Endothelial cell of umbilical vein (primary cell): ENCODE results near the gene STX8. TPM values are rescaled to one million over a fixed set of nuclear protein-coding genes. Genes with fewer than 3 reads are reported as not detected.

Experiments
- BruUV-seq: library from RNA; stranded (reverse); fragments of 400-500 nt; replicated peaks from 2 replicates; lab custom pipeline; 2021; lab: Mats Ljungman, UMichigan
- CTCF ChIA-PET: fragments of 300-600, 350-600 bp; sonication (Branson Sonifier 250); formaldehyde crosslinking; loops from one replicate; lab custom pipeline; 2021; ENCODE audit warnings: antibody characterized with exemption, inconsistent platforms; lab: Charles Lee
- POLR2A ChIA-PET: fragments of 300-600, 350-600 bp; sonication (Branson Sonifier 250); formaldehyde crosslinking; loops from one replicate; lab custom pipeline; 2021; ENCODE audit warnings: antibody characterized with exemption, inconsistent platforms; lab: Charles Lee
- DNase-seq: peaks from one replicate; pipeline ENCODE4 v3.0.0-alpha.2; 2011; ENCODE audit warnings: low read depth, low spot score
- FAIRE-seq: peaks from 2 replicates; lab custom pipeline; 2011; peaks lifted over from hg19 to GRCh38; lab: Jason Lieb, UNC
- H2AFZ ChIP-seq: 2 replicates; pipeline ENCODE4 v1.6.0; 2012; ENCODE audit warnings: low read depth, low read length, control low read depth, inconsistent platforms
- H3K27ac ChIP-seq: 2 replicates; pipeline ENCODE4 v1.5.1; 2011; ENCODE audit warnings: low read depth, mild to moderate bottlenecking, control low read depth, low read length, moderate library complexity; ENCODE audit not compliant: insufficient read depth
- H3K27me3 ChIP-seq, 2 experiments: 2 replicates each; pipeline versions ENCODE4 v1.6.0 to v1.6.1; 2011; ENCODE audit warnings: low read length in 2 of 2, mixed read lengths in 1 of 2; ENCODE audit not compliant: control insufficient read depth in 2 of 2, insufficient read depth in 2 of 2
- H3K36me3 ChIP-seq, 2 experiments: 2 replicates in 1 of 2; 3 replicates in 1 of 2; pipeline ENCODE4 v1.5.1; 2011; ENCODE audit warnings: low read length in 2 of 2, mild to moderate bottlenecking in 1 of 2, moderate library complexity in 1 of 2; ENCODE audit not compliant: control insufficient read depth in 2 of 2, insufficient read depth in 2 of 2; ENCODE audit errors: extremely low read depth in 1 of 2
- H3K4me1 ChIP-seq: 3 replicates; pipeline ENCODE4 v1.5.1; 2011; ENCODE audit warnings: mild to moderate bottlenecking, low read length; ENCODE audit not compliant: control insufficient read depth, insufficient read depth; ENCODE audit errors: extremely low read depth
- H3K4me2 ChIP-seq: 2 replicates; pipeline ENCODE4 v1.6.1; 2011; ENCODE audit warnings: low read length, control low read depth, mixed read lengths; ENCODE audit not compliant: insufficient read depth
- H3K4me3 ChIP-seq, 3 experiments: fragments of 200-600 bp in 1 of 3; sonication (generic), shearing (Covaris generic) in 1 of 3; replicated peaks in 1 of 3; 2 replicates each; pipeline ENCODE4 v1.5.1; 2011 to 2016; ENCODE audit warnings: control low read depth in 3 of 3, low read length in 3 of 3, mild to moderate bottlenecking in 2 of 3, inconsistent platforms in 1 of 3, low read depth in 1 of 3, moderate library complexity in 1 of 3; ENCODE audit not compliant: insufficient read depth in 1 of 3
- H3K79me2 ChIP-seq: 2 replicates; pipeline ENCODE4 v1.6.0; 2012; ENCODE audit warnings: low read length, inconsistent platforms; ENCODE audit not compliant: control insufficient read depth, insufficient read depth
- H3K9ac ChIP-seq: replicated peaks from 2 replicates; pipeline ENCODE3; 2011; ENCODE audit warnings: low read length, control low read depth; ENCODE audit not compliant: insufficient read depth; ENCODE audit errors: extremely low read depth
- H3K9me1 ChIP-seq: replicated peaks from 3 replicates; pipeline ENCODE4 v1.6.0; 2011; ENCODE audit warnings: mild to moderate bottlenecking, low read length; ENCODE audit not compliant: control insufficient read depth, insufficient read depth; ENCODE audit errors: extremely low read depth
- H3K9me3 ChIP-seq: replicated peaks from 2 replicates; pipeline ENCODE4 v1.5.1; 2012; ENCODE audit warnings: low read length, inconsistent platforms; ENCODE audit not compliant: control insufficient read depth, insufficient read depth
- H4K20me1 ChIP-seq: replicated peaks from 2 replicates; pipeline ENCODE3; 2011; ENCODE audit warnings: mild to moderate bottlenecking, low read length; ENCODE audit not compliant: control insufficient read depth, insufficient read depth; ENCODE audit errors: extremely low read depth
- CTCF ChIP-seq, 2 donors: IDR thresholded peaks; 1 replicate in 1 of 2; 2 replicates in 1 of 2; pipeline ENCODE4 v1.5.1; 2011; ENCODE audit warnings: low read length in 2 of 2, mild to moderate bottlenecking in 2 of 2, moderate library complexity in 2 of 2, control low read depth in 1 of 2, inconsistent platforms in 1 of 2, low read depth in 1 of 2; ENCODE audit not compliant: insufficient read depth in 1 of 2; ENCODE audit errors: extremely low read depth in 1 of 2
- EZH2 ChIP-seq: IDR thresholded peaks from 2 replicates; pipeline ENCODE4 v1.6.1; 2012; ENCODE audit warnings: borderline replicate concordance, low read depth, mild to moderate bottlenecking, moderate library complexity, low read length, inconsistent platforms; ENCODE audit not compliant: severe bottlenecking
- FOS ChIP-seq: IDR thresholded peaks from 2 replicates; pipeline ENCODE4 v1.6.1; 2011; ENCODE audit warnings: mild to moderate bottlenecking, low read length, moderate library complexity, borderline replicate concordance; ENCODE audit not compliant: insufficient read depth
- GATA2 ChIP-seq: IDR thresholded peaks from 2 replicates; pipeline ENCODE4 v1.7.0; 2011; ENCODE audit warnings: low read depth, mild to moderate bottlenecking, moderate library complexity, mixed read lengths, low read length; ENCODE audit not compliant: insufficient read length, insufficient read depth
- JUN ChIP-seq: IDR thresholded peaks from 2 replicates; pipeline ENCODE4 v1.6.1; 2011; ENCODE audit warnings: borderline replicate concordance, low read depth; ENCODE audit not compliant: insufficient read length, insufficient read depth
- MAX ChIP-seq: IDR thresholded peaks from 2 replicates; pipeline ENCODE4 v1.6.1; 2011; ENCODE audit not compliant: insufficient read depth, insufficient read length
- MYC ChIP-seq: IDR thresholded peaks from one replicate; pipeline ENCODE4 v1.6.1; 2011; ENCODE audit warnings: mild to moderate bottlenecking, low read depth, low read length
- POLR2A ChIP-seq: IDR thresholded peaks from 2 replicates; pipeline ENCODE4 v1.6.1; 2012; ENCODE audit warnings: low read depth, mild to moderate bottlenecking, control low read depth, low read length
- POLR2AphosphoS5 ChIP-seq: IDR thresholded peaks from 2 replicates; pipeline ENCODE4 v1.6.1; 2012; ENCODE audit warnings: low read depth, mild to moderate bottlenecking, control low read depth, low read length, moderate library complexity; ENCODE audit not compliant: insufficient read depth
- dilution Hi-C: fragments of 300-500 bp; cut with MboI; formaldehyde crosslinking; loops from one replicate; pipeline ENCODE4 v1.15.0; 2019; ENCODE audit warnings: low sequenced_read_pairs; ENCODE audit not compliant: extremely low pct_ligation_motif_present
- intact Hi-C: fragments of 100-400 bp; cut with micrococcal nuclease; formaldehyde crosslinking; loops from one replicate; pipeline ENCODE4 v1.10.0; 2022
- polyA plus RNA-seq, 4 experiments: library from polyadenylated mRNA; depleted of rRNA in 3 of 4; stranded (reverse) in 3 of 4; unstranded in 1 of 4; fragments of >200 nt; gene quantifications; 2 replicates each; pipeline versions ENCODE4 v1.2.1 to v1.2.3, GENCODE V29; 2011 to 2012; ENCODE audit warnings: missing spikeins in 1 of 4
- total RNA-seq: library from RNA; stranded (reverse); gene quantifications from 2 replicates; pipeline ENCODE4 v1.2.3, GENCODE V29; 2021

The STX8 gene
- total and polyA plus RNA-seq, 2 donors (not counting 3 experiments of a cell fraction or from before 2014, with no cell fraction given) = 25.9 to 67.3 TPM

GRCh38 chr17:9220398-9221146 is 355.0 kb downstream of the STX8 start:
- H3K27ac ChIP-seq = no peak overlapping the region
- no peak overlapping the region for H2AFZ ChIP-seq
- no peaks in the 10 kb centered on the region for H4K20me1 ChIP-seq
- FAIRE-seq = no peak
- H3K4me1 ChIP-seq = no peaks in the 10 kb centered on the region
- ChIA-PET POLR2A (no interaction called here), CTCF (interaction anchor here (1.1 kb wide), 1 partner anchor 22 kb away, joined by 3 read pairs; no protein-coding TSS in a partner anchor)
- TF ChIP-seq EZH2 (no peak), MAX (no peak), CTCF (IDR thresholded peaks at IDR 0.05; ENCODE audit: extremely low read depth in 1 of 2, insufficient read depth in 1 of 2, low read depth in 1 of 2, low read length in 2 of 2) (no peak), MYC (no peak), FOS (no peak), JUN (no peak), POLR2A (no peak), GATA2 (no peak), POLR2AphosphoS5 (no peak)
- no peaks in the 10 kb centered on the region for H3K9me1 ChIP-seq
- no TSS peak for BruUV-seq
- intact Hi-C loops = no loop called here
- no peaks in the 10 kb centered on the region for H3K27me3 ChIP-seq
- no peaks in the 10 kb centered on the region for H3K9me3 ChIP-seq
- H3K9ac ChIP-seq = no peak overlapping the region
- H3K4me2 ChIP-seq = no peak overlapping the region
- no peak overlapping the region for H3K4me3 ChIP-seq
- dilution Hi-C loops = no loop called here
- H3K79me2 ChIP-seq = no peaks in the 10 kb centered on the region
- DNase-seq = no peak
- H3K36me3 ChIP-seq = no peaks in the 10 kb centered on the region
